Amniotic epithelial cell (primary cell): ENCODE results near the gene LMBR1.
"Not testable (repeated sequence)": the region's sequence is repeated elsewhere in the genome, so short reads cannot be mapped to it uniquely, and the experiment has no call there.

Experiments used
- DNase-seq: peaks from one replicate; pipeline ENCODE4 v3.0.0-alpha.2; 2010; ENCODE audit warnings: low read depth

Gene LMBR1, protein sequence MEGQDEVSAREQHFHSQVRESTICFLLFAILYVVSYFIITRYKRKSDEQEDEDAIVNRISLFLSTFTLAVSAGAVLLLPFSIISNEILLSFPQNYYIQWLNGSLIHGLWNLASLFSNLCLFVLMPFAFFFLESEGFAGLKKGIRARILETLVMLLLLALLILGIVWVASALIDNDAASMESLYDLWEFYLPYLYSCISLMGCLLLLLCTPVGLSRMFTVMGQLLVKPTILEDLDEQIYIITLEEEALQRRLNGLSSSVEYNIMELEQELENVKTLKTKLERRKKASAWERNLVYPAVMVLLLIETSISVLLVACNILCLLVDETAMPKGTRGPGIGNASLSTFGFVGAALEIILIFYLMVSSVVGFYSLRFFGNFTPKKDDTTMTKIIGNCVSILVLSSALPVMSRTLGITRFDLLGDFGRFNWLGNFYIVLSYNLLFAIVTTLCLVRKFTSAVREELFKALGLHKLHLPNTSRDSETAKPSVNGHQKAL

DNA sequence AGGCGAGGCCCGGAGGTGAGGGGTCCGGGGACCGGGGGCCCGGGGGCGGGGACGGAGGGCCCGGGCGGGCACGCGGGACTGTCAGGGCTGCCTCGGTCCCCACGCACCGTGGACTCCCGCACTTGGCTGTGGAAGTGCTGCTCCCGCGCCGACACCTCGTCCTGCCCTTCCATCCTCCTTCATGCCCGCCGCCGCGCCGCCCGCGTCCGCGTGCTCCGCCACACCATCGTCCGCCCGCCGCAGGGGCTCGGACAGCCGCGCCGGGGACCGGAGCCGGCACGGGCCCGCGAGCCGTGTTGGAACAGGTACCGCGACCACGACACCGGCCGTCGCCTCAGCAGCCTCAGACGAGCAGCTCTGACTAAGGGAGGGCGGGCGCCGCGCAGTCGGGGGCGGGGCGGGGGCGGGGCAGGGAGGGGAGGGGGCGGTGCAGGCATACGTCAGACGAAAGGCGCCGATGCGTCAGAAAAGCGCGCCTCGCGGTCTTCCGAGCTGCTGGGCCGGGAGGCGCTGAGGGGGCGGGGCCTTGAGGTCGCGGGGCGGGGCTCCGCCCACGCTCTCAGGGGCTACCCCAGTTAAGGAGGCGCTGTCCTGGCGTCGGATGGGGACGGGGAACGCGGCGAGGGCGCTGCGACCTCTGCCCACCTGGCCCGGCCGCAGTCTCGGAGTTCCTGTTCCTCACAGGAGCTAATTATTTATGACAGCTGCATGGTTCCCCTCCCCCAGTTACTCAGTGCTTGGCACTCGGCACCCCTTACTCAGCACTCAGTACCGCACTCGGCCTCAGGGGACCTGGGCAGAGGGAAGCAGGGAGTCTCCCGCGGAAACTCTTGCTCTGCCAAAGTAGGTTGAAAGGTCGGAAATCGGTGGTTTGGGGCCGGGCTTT, at the start of gene LMBR1:
TSS of gene LMBR1 (minus strand) at position 363 of the 886 bp plus-strand sequence. CDS start at position 173, 190 bp downstream.
- DNase-seq: peak; percentile 89

- DNase-seq: no peak
Measured at GRCh38 chr7:156942708-156943090, 49.7 kb upstream of the LMBR1 start.

DNA sequence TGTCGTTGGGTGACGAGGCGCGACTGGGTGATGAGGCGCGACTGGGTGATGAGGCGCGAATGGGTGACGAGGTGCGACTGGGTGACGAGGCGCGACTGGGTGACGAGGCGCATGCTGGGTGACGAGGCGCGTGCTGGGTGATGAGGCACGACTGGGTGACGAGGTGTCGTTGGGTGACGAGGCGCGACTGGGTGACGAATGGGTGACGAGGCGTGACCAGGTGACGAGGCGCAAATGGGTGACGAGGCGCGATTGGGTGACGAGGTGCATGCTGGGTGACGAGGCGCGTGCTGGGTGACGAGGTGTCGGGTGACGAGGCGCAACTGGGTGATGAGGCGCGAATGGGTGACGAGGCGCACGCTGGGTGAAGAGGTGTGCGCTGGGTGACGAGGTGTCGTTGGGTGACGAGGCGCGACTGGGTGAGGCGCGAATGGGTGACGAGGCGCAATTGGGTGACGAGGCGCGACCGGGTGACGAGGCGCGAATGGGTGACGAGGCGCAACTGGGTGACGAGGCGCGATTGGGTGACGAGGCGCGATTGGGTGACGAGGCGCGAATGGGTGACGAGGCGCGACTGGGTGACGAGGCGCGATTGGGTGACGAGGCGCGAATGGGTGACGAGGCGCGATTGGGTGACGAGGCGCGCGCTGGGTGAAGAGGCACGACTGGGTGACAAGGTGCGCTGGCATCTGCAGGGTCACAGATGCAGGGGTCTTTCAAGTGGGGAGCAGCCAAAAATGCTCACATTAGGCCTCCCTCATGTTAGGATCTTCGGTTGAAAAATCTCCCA, 48.6 kb upstream of the LMBR1 start:
- DNase-seq: no peak

DNA sequence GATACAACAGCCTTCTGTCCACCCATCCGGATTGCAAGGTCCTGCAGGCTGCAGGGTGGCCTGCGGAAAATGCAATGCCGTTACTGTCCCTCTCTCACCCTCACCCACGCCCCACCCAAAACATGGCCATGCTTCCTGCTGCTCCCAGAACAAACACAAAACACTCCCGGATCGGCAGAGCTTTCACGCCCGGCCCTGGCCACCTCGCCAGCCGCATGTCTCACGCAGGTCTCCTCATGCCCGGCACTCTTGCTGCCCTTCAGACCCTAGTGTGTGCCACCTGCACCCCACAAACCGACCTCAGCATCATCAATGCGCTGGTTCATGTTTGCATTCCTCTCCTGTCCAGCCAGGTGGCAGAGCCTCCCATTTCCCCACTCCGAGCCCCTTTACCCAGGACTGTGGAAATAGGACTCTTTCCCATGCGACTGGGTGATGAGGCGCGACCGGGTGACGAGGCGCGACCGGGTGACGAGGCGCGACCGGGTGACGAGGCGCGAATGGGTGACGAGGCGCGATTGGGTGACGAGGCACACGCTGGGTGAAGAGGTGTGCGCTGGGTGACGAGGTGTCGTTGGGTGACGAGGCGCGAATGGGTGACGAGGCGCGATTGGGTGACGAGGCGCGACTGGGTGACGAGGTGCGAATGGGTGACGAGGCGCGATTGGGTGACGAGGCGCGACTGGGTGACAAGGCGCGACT, 47.6 kb upstream of the LMBR1 start:
- DNase-seq: no peak

DNA sequence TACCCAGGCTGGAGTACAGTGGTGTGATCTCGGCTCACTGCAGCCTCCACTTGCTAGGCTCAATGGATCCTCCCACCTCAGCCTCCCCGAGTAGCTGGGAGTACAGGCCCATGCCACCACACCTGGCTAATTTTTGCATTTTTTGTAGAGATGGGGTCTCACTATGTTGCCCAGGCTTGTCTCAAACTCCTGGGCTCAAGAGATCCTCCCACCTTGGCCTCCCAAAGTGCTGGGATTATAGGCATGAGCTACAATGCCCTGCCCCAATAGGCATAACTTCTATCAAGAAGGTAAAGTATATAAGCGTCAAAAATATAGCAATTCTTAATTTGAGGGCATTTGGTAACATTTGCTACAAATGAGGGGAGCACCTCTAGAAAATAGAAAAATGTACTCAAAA, 43.8 kb upstream of the LMBR1 start:
- DNase-seq: not testable (repeated sequence)

GRCh38 chr7:156935250-156935649, 42.3 kb upstream of the LMBR1 start:
- DNase-seq: no peak

DNA sequence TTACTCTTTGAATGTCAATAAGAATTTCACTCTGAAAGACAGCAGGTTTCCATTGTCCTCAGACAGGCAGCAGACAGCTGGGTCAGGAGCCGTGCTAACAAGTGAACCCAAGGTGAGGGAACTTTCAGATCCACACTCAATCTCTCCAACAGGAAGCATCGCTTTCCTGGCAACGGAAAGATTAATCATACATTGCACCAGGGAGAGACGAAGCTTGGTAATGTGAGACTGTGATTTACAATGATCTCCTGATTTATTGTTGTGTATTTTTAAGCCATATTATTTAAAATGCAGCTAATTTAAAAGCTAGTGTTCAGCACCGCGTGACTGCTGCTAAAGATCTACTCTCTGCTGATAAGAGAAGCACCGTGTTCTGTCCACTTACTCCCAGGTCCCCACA, 39.0 kb upstream of the LMBR1 start:
- peak; percentile 46 for DNase-seq

DNA sequence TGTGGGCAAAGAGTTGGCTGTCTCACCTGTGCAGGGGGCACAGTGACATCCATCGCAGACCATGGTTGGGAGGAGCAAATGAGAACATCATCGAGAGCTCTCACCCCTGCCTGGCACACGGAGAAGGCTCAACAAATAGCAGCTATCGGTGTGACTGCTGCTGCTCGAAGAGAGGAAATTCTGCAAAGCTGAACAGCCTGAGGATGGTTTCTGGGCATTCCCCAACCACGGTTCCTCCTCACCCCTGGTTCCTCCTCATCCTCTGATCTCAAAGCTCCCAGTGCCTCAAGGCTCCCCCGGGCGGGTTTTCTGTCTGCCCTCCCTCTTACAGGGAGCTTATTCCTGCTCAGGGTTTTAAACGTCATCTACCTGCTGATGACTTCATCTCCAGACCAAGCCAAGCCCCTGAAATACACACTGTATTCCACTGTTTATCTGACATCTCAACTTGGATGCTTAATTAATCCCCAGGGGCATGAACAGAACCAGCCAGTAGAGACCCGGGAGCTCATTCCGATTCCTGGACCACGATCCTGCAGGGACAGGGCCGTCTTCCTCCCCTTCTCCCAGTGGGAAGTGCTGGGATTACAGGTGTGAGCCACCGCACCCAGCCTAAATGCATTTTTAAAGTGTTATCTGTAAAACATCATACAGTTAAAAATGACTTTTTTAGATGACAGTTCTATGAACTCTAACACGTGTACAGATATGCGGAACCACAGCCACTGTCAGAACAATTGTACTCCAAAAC, 37.0 kb upstream of the LMBR1 start:
- DNase-seq: no peak

- DNase-seq: no peak
Measured at GRCh38 chr7:156928406-156928747, 35.4 kb upstream of the LMBR1 start.

DNA sequence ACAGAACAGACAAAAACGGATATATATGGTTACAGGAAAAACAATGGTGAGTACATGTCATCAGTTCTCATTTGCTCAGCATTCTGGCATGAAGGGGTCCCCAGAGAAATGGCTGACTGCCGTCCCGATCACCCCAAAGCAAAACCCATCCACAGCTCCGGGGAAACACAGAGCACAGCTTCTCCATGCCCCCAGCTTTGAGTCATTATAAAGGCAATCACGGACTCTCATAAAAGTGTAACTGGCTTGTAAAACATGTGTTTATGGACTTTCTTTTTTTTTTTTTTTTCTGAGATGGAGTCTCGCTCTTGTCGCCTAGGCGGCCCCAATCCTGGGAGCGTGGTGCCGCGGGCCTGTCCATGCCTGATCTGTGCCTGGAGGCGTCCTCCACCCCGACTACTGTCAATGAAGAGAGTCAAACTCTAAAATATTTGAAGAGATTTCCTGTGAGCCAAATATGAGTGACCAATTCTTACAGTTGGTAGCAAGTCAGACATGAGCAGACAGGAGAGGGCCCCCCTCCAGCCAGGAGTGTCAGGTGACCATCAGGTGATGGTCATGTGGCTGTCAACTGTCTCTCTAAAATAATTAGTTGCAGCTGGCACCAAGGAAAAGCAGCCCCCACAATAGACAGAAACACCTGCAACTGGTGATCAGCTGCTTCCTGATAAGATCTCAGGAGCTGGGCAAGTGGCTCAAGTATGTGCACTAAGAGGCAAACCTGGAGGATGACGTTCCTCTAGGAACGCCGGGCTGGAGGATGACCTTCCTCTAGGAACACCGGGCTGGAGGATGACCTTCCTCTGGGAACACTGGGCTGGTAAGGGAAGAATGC, 34.8 kb upstream of the LMBR1 start:
- DNase-seq: no peak

- DNase-seq: not testable (repeated sequence)
Measured at GRCh38 chr7:156925821-156926220, 32.8 kb upstream of the LMBR1 start.

DNA sequence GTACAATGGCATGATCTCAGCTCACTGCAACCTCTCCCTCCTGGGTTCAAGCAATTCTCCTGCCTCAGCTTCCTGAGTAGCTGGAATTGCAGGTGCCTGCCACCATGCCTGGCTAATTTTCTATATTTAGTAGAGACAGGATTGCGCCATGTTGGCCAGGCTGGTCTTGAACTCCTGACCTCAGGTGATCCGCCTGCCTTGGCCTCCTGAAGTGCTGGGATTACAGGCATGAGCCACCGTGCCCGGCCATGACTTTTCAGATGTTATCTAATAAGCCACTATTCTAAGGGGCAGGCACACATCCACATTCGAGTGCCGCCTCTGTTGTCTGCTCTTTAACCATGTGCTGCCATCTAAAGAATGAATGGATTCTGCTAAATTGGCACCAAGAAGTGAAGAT, 29.3 kb upstream of the LMBR1 start:
- not testable (repeated sequence) for DNase-seq

DNA sequence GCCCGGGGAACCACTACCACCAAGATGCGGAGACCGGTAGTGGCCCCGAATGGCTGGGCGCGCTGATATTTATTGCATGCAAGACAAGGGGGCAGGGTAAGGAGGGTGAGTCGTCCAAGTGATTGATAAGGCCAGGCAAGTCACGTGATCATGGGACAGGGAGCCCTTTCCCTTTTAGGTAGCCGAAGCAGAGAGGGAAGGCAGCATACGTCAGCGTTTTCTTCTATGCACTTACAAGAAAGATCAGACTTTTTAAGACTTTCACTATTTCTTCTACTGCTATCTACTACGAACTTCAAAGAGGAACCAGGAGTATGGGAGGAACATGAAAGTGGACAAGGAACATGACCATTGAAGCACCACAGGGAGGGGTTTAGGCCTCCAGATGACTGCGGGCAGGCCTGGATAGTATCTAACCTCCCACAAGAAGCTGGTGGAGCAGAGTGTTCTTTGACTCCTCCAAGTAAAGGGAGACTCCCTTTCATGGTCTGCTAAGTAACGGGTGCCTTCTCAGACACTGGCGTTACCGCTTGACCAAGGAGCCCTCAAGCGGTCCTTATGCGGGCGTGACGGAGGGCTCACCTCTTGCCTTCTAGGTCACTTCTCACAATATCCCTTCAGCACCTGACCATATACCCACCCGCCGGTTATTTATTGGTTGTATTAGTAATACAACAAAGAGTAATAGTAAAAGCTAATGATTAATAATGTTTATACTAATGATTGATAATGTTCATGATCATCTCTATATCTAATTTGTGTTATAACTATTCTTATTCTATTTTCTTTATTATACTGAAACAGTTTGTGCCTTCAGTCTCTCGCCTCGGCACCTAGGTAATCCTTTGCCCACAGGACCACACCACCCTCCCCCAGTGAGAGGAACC, 27.7 kb upstream of the LMBR1 start:
- DNase-seq: peak; percentile 65

GRCh38 chr7:156920076-156920475, 27.1 kb upstream of the LMBR1 start:
- DNase-seq: no peak

GRCh38 chr7:156919132-156919713, 26.2 kb upstream of the LMBR1 start:
- DNase-seq: no peak

- DNase-seq: no peak
Measured at GRCh38 chr7:156918635-156919034, 25.7 kb upstream of the LMBR1 start.

DNA sequence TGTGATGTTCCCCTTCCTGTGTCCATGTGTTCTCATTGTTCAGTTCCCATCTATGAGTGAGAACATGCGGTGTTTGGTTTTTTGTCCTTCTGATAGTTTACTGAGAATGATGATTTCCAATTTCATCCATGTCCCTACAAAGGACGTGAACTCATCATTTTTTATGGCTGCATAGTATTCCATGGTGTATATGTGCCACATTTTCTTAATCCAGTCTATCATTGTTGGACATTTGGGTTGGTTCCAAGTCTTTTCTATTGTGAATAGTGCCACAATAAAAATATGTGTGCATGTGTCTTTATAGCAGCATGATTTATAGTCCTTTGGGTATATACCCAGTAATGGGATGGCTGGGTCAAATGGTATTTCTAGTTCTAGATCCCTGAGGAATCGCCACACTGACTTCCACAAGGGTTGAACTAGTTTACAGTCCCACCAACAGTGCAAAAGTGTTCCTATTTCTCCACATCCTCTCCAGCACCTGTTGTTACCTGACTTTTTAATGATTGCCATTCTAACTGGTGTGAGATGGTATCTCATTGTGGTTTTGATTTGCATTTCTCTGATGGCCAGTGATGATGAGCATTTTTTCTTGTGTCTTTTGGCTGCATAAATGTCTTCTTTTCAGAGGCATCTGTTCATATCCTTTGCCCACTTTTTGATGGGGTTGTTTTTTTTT, 16.7 kb upstream of the LMBR1 start:
- not testable (repeated sequence) for DNase-seq

DNA sequence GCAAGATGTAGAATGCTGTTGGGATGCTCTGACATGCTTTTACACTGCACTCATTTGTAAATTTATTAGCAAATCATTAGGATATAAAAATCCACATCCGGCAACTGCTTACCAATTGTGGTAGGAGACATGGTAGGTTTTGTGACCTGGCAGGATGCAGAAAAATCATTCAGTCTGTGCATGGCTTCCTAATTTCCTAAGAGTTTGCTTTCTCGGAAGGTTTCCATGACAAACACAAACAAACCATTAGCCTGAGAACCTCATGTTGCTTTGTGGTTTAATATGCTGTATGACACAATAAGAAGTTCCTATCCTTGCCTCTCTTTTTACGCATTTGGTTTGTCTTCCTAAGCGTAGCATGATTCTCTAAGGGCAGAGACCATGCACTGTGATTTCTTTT, 14.7 kb upstream of the LMBR1 start:
- DNase-seq: peak; percentile 51
